HG03439 (cell line): ENCODE data around the gene GALC.
A peak's percentile ranks its signal among the peaks of the same experiment; 100 is the strongest.

ENCODE experiments used
- ATAC-seq: cut with Tn5 transposase; IDR thresholded peaks from one replicate; pipeline ENCODE4 v1.9.1; 2021; ENCODE audit warnings: mild to moderate bottlenecking, moderate library complexity; ENCODE audit not compliant: unreplicated experiment

Gene GALC

DNA sequence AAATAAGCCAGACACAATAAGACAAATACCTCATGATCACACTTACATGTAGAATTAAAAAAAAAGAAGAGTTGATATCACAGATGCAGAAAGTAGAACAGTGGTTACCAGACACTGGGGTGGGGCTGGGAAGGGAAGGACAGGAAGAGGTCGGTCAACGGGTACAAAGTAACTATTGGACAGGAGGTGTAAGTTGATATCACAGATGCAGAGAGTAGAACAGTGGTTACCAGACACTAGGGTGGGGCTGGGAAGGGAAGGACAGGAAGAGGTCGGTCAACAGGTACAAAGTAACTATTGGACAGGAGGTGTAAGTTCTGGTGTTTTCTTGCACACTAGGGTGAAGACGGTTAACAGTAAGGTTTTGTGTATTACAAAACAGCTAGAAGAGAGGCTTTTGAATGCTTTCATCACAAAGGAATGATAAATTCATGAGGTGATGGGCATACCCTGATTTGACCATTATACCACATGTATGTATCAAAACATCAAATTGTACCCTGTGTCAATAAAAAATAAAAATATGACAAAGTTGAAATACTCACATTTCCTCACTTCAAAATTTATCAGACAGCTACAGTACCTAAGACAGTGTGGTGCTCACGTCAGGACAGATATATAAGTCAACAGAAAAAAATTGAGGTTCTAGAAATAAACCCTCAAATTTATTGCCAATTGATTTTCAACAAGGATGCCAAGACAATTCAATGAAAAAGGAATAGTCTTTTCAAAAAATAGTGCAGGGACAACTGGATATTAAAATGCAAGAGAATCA is 32.8 kb downstream of the GALC start:
- ATAC-seq: no peak

GRCh38 chr14:87955501-87955900 is 37.5 kb downstream of the GALC start:
- ATAC-seq: no peak

DNA sequence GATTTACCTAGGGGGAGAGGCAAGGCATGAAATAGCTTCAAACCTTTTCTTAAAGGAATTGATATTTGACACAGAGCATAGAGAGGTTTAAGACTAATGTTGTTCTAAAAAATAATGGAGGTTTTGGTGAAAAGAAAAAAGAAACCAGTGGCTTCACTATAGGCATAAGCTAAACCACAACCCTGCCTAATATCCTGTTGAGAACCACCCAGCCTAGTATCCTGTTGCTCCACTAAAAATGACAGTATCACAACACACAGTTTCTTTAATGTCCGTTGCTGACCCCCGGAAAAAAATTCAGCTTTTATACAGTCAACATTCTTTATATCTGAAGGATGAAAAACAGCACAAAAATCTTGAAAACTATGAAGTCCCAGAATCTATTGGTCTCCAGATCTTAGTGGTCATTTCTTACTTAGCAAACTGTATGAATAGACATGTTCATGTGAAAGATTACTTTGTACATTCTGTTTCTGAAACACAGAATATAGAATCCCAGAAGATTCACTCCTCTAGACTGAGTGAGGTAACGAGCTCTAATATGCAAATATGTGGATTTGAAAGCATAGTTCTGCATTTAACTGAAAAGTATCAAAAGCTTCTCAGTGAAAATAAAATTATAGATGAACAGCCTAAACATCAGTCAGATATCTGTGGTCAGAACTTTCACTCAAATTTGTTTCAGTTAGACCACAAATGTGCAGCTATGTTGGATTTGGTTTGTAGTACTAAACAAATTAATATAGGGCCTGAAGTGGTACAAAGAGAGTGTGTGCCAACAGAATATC is 40.5 kb downstream of the GALC start:
- ATAC-seq: peak; percentile 64

DNA sequence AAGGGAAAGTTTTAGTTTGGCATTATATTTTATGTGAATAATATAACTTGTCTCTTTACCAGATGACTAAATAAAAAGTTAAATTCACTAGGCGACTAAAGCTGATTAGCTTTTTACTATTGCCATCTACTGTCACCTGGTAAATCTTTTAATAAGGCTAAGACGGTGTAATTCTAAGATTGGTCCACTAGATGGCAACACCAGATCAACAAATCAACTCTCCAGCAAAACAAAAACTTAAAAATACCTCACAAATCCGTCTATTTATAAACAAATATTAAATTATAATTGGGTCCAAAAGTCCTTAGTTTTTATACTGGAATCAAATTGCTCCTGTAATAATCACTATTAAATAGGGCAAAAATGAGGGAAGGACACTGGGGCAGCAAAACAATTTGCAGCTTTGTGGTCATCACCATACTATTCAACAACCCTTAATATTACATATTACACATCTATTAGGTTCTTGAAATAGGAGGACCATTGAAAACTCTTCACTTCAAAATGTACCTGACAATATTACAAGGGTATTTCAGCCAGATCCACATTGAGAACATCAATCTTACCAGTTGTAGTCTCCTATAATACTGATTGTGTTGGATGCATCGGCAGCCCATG is 47.9 kb downstream of the GALC start:
- ATAC-seq: no peak

- ATAC-seq: peak; percentile 23
These were observed 52.1 kb downstream of the GALC start for GRCh38 chr14:87940894-87941293.

GRCh38 chr14:87940382-87940781 is 52.6 kb downstream of the GALC start:
- peak; percentile 97 for ATAC-seq

- no peak for ATAC-seq
These were observed 57.1 kb downstream of the GALC start for GRCh38 chr14:87935886-87936285.

DNA sequence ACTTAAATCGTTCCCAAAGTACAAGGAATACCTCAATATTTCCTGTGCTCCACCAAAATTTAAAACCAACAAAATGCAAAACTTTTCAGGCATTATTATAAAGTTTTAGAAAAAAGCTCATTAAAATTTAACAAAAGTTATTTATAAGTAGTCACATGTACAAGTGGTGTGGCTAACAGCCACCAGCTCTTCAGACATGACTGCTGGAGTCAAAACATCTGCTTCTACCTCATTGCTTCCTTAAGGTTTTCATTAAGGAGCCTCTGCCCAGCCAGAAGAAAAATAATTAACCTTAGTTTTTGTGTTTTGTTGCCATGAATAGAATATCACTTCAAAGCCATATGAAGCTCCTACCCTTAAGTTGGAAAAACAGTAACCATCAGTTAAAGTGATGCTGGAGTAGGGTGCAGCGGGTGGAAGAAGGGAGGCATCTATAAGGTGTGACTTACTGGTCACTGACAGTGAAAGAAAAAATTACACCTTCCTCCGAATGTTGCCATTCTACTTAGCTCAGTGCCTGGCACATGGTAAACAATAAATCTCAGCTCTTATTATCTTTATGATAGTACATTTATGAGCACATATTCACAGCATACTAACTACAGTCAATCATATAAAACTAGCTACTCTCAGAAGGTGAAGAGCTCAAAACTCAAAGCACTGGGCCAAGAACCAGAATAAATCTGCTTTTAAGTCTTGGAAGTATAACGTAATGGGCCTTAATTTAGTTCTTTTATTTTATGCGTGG is 57.7 kb downstream of the GALC start:
- ATAC-seq: no peak

- ATAC-seq: no peak
These were observed 58.8 kb downstream of the GALC start for GRCh38 chr14:87934185-87934584.

GRCh38 chr14:87916886-87917275 is 76.1 kb downstream of the GALC start:
- no peak for ATAC-seq

- no peak for ATAC-seq
These were observed 76.7 kb downstream of the GALC start for GRCh38 chr14:87916103-87916885.

- no peak for ATAC-seq
These were observed 84.4 kb downstream of the GALC start for GRCh38 chr14:87908550-87908949.

DNA sequence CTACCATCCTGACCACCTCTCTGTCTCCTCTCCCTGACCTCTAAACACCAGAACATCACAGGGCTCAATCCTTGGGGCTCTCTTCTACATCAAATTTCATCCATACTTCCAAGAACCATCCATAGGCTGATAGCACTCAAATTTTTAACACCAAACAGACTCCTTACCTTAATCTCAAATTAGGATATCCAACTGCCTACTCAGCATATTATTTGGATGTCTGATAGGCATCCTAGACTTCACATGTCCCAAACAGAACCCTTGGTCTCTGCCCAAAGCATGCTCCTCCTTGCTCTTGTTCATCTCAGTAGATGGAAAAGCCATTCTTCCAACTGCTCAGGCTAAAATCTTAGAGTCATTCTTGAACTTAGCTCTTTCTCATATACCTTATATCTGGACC is 91.3 kb downstream of the GALC start:
- ATAC-seq: no peak

GRCh38 chr14:87901236-87901635 is 91.7 kb downstream of the GALC start:
- ATAC-seq: no peak

DNA sequence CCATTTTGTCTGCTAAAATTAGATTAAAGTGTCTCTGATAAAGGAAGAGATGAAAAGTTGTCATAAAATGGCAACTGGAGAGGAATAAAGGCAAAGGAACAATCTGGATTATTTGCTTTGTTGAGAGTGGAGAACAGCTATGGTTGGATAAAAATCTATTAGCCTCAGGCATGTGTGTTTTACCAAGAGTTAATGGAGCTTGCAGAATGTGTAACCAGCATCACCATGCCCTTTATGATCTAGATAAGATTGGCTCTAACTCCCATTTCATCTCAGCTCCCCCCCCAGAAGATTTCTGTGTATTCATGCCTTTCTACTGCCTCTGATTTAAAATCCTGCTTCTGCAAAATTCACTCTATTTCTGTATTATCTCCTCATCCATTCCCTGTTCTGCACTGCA is 93.8 kb downstream of the GALC start:
- ATAC-seq: no peak

DNA sequence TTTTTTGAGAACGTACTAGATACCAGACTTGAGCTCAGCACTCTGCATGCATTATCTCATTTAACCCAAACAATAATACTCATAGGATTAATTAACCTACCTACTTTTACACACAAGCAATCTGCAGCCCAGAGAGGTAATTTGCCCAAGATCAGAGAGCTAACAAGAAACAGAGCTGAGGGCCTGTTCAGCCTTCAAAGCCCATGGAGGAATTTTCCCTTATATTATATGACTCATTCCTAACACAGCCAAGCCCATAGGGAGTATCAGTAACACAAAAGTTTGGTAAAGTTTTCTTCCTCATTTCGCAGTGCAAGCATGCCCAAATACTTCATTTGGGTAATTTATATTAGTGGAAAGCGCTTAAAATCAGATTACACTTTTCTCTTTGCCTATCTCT is 94.7 kb downstream of the GALC start:
- ATAC-seq: no peak

DNA sequence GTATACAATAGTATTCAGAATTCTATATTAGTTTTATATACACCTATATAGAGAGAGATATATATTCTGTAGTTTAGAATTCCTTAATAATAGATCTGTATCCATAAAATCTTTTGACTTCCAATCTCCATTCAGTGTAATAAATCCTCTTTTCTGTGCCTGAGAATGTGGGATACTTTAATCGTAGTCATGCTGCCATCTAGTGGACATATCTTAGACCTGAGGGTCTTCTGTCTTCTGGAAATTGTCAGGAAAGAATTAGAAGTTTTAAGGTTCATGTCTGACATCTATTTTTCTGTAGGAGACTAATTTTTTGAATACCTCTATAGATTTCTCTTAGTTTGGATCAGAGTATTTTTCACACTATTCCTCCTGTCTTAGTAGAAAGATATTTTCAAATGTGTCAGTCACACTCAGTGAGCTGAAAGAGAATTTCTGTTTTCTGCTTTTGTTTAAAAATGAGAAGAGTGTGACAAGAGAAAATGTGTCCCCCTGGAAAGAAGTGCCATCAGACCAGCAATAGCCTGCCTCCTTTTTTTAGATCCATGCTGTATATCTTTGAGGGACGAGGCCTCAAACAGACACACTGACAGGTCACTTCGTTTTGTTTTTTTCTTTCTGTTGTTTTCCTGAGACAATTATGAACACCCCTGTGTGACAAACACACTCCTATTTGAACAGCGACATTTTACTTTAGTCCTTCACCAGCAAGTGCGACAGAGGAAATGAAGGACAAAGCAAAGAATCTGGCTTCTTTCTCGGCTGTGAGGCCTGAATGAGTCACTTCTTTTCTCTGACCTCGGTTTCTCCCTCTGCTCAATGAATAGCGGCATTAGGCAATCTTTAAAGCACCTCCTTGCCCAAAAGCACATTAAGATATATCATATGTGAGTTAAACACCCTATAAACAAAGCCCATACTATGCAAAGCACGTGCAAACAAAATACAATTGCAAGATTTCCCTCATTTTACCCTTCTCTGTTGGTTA is 96.3 kb downstream of the GALC start:
- no peak for ATAC-seq

- ATAC-seq: no peak
These were observed 98.1 kb downstream of the GALC start for GRCh38 chr14:87894920-87895319.

DNA sequence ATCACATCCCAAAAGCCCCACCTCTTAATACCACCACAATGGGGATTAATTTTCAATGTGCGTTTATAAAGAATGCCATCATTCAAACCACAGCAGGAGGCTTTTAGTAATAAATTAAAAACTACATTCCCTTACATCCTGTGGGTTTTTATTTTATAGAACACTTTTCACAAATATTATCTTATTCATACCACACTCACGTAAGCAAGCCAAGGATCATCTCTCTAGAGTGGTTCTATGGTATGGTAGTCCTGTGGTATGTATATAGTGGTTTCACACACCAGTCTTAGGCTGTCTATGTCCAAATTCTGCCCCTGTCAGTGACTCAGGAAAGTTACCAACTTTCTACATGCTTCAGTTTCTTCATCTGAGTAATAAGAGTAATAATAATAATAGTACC is 100.2 kb downstream of the GALC start:
- no peak for ATAC-seq
